HG02678 (cell line): ENCODE data around the gene SNX2.
"Not testable (repeated sequence)": the region's sequence is repeated elsewhere in the genome, so short reads cannot be mapped to it uniquely, and the experiment has no call there.

Experiments used
- ATAC-seq: cut with Tn5 transposase; IDR thresholded peaks from one replicate; pipeline ENCODE4 v1.9.1; 2021; ENCODE audit warnings: mild to moderate bottlenecking, moderate library complexity; ENCODE audit not compliant: unreplicated experiment

Gene SNX2, protein sequence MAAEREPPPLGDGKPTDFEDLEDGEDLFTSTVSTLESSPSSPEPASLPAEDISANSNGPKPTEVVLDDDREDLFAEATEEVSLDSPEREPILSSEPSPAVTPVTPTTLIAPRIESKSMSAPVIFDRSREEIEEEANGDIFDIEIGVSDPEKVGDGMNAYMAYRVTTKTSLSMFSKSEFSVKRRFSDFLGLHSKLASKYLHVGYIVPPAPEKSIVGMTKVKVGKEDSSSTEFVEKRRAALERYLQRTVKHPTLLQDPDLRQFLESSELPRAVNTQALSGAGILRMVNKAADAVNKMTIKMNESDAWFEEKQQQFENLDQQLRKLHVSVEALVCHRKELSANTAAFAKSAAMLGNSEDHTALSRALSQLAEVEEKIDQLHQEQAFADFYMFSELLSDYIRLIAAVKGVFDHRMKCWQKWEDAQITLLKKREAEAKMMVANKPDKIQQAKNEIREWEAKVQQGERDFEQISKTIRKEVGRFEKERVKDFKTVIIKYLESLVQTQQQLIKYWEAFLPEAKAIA

DNA sequence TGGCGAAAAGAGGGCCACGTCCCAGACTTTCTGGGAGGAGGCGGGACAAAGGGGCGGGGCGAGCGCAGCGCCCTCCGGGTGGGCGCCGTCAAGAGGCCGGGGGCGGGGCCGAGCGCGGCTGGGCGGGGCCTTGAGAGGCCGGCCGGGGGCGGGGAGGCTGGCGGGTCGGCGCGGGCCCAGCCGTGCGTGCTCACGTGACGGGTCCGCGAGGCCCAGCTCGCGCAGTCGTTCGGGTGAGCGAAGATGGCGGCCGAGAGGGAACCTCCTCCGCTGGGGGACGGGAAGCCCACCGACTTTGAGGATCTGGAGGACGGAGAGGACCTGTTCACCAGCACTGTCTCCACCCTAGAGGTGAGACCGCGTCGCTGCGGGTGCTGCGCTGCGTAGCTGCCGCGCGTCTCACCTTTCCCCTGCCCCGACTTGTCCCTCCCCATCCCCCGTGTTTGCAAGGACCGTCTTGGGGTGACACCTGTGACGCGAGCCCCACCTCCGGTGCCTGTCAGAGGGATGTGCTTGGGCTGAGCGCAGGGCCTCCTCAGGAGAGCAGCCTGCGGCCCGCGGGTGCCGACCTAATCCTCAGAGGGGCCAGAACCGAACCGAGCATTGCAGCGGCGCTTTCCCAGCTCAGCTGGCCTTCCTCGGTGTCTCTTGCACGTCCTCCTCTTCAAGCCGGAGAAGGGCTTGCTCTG, at the start of gene SNX2:
Gene SNX2 (plus strand): TSS at position 220 of the 689 bp plus-strand sequence. CDS start 24 bp downstream, at position 244.
- peak; percentile 90 for ATAC-seq

GRCh38 chr5:122727112-122727541, 47.8 kb upstream of the SNX2 start:
- peak; percentile 37 for ATAC-seq

- ATAC-seq = no peak
Observed at GRCh38 chr5:122730037-122730436, 44.8 kb upstream of the SNX2 start.

DNA sequence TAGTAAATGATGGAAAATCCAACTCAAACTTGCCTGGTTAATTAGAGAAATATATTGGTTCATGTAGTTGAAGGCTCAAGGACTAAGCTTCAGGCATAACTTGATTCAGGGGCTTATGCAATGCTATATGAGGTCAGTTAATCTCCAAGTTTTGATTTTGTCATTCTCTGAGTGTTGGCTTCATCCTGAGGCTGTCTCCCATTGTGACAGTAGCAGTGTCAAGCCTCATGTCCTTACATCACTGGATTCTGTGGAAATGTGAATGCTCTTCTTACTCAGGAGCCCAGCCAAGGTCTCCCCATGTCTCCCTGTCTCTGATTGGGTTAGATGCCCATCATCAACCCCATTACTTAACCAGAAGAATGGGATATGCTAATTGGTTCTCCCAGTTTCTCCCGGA, 44.4 kb upstream of the SNX2 start:
- no peak for ATAC-seq

GRCh38 chr5:122736086-122736845, 38.6 kb upstream of the SNX2 start:
- peak; percentile 86 for ATAC-seq

GRCh38 chr5:122738088-122738487, 36.8 kb upstream of the SNX2 start:
- ATAC-seq = no peak

- no peak for ATAC-seq
Observed at GRCh38 chr5:122741681-122742080, 33.2 kb upstream of the SNX2 start.

GRCh38 chr5:122743261-122743660, 31.6 kb upstream of the SNX2 start:
- no peak for ATAC-seq

DNA sequence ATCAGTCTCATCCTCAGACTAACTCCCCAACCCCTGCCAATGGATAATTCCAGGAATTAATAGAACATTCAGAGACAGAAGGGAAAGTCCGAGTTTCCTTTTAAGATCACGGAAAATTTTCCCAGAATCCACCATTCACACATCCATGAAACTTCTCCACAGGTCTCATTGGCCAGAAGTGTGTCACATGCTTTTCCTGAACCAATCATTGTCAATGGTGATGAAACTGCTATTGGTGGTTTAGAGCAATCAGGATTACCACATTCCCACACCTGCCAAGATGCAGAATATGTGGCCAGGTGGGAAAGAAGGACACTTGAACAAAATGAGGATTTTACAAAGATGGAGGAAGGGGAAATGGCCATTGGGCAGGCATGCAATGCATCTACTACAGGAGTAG, 29.3 kb upstream of the SNX2 start:
- ATAC-seq = no peak

GRCh38 chr5:122749886-122750285, 25.0 kb upstream of the SNX2 start:
- no peak for ATAC-seq

- no peak for ATAC-seq
Observed at GRCh38 chr5:122751293-122751782, 23.5 kb upstream of the SNX2 start.

- no peak for ATAC-seq
Observed at GRCh38 chr5:122753500-122753899, 21.4 kb upstream of the SNX2 start.

DNA sequence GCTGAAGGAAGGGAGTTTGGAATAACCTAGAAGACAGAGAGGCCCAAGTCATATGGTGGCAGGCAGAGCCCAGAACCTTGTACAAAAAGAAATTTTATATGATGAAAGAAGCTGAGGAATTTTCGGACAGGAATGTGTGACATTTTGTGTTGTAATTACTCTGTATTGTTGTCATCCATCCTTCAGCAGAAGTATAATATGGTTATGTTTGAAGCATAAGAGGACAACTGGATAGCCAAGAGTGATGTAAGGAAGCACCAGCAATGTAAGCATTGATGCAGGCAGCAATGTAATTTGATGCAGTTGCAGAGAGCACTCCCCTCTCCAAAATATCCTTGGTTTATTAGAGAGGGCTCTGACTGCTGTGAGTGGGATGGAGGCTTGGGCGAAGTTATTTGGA, 19.1 kb upstream of the SNX2 start:
- no peak for ATAC-seq

DNA sequence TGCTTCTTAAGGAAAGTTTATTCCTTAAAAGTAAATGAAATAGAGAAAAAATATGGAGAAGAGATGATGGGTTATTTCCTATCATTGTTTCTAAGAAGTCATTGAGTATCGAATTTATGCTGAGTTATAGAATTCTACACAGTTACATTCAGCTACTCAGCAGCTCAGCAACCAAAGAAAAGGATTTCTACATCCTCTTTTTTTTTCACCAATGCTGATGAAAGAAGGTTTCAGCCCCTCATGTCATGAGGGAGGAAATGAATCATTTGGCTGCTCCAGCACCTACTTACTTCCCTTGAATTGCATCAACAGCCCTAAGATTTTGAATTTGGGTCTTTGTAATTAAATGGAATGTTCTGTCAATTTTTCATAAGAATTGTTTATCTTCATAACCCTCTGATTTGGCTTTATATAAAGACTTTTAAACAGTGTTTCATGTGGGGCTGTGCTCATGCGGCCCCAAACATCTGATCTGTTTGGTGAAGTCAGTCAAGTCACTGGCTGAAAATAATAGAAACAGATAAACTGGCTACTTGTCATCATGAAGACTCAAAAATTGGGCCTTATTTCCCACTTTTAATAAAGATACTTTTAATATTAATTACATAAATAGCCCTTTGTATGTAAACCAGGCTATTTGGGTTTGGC, 18.5 kb upstream of the SNX2 start:
- peak; percentile 75 for ATAC-seq

GRCh38 chr5:122757285-122757684, 17.6 kb upstream of the SNX2 start:
- ATAC-seq = peak; percentile 44

DNA sequence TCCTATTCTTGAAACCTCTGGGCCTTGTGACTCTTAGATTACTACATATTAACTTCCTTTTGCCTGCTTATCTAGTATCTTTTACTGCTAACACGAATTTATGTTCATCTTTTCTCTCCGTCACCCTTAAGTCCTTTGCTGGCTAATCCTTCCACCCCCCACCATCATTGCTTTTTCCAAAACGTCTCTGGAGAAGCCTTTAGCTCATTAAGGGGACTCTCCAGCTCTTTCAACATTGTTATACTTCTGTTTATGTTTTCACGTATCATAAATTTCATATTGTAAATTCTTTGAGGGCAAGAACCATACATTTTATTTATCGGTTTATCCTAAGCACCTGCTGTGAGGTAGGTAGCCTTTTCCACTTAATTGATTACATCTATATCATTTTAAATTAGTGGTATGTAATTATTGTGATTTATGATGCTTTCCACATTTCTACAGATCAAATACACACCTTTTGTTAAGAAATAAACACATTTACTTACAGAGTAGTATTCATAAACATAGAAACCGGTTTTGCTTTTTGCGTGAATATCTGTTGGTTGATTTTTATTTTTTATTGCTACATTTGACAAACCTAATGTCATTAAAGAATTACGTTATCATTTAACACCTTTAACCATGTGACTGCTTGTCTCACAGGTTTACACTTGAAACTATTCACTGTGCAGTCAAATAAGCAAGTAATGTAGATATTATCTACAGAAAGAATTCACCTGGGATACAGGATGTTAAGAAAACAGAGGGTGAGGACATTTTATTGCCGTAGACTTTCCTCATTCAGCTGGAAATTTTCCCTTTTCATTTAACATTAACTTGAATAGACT, 15.4 kb upstream of the SNX2 start:
- no peak for ATAC-seq

GRCh38 chr5:122760236-122760635, 14.6 kb upstream of the SNX2 start:
- no peak for ATAC-seq

- ATAC-seq = no peak
Observed at GRCh38 chr5:122761115-122761514, 13.8 kb upstream of the SNX2 start.

- not testable (repeated sequence) for ATAC-seq
Observed at GRCh38 chr5:122761896-122762295, 13.0 kb upstream of the SNX2 start.

- no peak for ATAC-seq
Observed at GRCh38 chr5:122766130-122766529, 8.8 kb upstream of the SNX2 start.
